C4-2B (cell line): Measurements from ENCODE around the gene EBI3.

Experiments
- ZFX ChIP-seq: fragments of 450-650 bp; IDR thresholded peaks from 2 replicates; pipeline ENCODE4 v1.6.1; 2017
- TF ChIP-seq, protein P1 (sequence below): fragments of 450-650 bp; conservative IDR thresholded peaks from 2 replicates; pipeline ENCODE4 v1.5.1; 2017; ENCODE audit warnings: mild to moderate bottlenecking

DNA sequence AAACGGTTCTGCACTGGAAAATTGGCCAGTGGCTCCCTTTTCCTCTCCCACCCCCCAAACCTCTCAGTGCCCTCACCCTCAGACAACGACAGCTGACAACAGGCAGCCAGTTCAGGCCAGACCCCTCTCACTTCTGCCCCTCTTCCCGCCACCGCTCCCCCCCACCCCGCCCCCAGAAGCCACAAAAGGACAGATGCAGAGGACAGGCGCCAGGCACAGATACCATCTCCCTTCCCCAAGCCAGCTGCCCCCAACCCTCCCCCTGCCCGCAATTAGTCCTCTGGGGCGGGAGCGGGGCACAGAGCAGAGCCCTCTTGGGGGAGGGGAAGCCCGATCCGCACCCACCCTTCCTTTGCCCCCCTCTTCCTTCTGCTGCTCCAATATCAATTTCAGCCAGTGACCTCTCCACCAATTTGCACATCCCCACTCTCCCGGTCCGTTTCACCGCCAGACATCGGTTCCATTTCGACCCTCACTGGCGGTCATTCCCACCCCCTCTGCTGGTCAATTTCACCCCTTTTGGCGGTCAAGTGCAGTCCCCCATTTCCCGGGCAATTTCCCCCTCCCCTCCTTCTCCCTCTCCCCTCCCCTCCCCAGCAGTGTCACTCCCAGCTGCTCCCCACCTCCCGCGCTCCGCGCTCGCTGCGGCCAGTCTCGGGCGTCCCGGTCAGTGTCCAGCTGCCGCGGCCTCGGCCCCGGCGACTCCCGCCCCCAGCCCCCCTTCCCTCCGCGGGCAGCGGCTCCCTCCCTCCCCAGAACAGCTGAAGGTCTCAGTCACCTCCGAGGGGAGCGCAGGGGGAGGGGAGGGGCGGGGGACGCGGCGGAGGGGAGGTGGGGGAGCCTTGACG is 49.3 kb downstream of the EBI3 start, which contains the start of gene SHD:
- TF ChIP-seq, protein P1, sequence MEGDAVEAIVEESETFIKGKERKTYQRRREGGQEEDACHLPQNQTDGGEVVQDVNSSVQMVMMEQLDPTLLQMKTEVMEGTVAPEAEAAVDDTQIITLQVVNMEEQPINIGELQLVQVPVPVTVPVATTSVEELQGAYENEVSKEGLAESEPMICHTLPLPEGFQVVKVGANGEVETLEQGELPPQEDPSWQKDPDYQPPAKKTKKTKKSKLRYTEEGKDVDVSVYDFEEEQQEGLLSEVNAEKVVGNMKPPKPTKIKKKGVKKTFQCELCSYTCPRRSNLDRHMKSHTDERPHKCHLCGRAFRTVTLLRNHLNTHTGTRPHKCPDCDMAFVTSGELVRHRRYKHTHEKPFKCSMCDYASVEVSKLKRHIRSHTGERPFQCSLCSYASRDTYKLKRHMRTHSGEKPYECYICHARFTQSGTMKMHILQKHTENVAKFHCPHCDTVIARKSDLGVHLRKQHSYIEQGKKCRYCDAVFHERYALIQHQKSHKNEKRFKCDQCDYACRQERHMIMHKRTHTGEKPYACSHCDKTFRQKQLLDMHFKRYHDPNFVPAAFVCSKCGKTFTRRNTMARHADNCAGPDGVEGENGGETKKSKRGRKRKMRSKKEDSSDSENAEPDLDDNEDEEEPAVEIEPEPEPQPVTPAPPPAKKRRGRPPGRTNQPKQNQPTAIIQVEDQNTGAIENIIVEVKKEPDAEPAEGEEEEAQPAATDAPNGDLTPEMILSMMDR = no peak
- no peak for TF ChIP-seq ZFX
